HG02943 (cell line): ENCODE data around the gene SHISA9.

ENCODE experiments used
- ATAC-seq: cut with Tn5 transposase; IDR thresholded peaks from one replicate; pipeline ENCODE4 v1.9.1; 2021; ENCODE audit warnings: mild to moderate bottlenecking, low read depth, moderate library complexity; ENCODE audit not compliant: unreplicated experiment

Gene SHISA9

DNA sequence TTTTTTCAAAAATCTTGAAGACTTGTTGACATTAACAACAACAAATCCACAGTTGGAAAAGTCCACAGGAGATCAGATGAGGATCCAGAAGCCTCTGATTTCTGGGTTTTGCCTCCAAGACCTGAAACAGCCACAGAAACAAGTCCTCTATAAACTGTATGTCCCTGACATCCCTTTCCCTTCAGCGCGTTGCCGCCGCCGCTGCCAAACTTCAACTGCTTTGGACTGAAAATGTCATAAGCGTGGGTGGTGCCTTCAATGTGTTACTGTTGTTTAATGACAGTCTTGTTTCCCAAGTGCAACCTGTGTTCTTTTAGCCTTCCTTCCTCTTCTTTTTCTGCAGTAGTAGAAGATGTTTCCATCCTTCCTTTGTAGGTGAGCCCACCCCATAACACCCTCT lies 334.9 kb downstream of the SHISA9 start:
- ATAC-seq, result no peak

DNA sequence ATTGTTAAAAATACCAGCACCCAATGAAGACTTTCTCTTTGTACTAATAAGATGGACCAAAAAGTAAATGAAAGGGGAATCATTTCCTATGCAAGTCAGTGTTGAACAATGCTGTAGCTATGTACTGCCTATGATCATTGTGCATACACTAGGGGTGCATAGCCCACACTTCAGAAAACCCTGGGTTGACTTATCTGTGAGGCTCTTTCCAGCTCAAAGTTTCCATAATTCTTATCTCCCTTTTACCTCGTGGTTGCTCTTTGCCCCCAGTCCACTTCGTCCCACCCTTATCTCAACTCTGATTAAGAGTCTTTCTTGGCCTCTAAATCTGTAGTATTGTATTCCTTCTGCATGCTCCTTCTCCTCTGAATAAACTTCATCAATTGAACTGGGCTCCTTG lies 336.8 kb downstream of the SHISA9 start:
- ATAC-seq, result no peak

DNA sequence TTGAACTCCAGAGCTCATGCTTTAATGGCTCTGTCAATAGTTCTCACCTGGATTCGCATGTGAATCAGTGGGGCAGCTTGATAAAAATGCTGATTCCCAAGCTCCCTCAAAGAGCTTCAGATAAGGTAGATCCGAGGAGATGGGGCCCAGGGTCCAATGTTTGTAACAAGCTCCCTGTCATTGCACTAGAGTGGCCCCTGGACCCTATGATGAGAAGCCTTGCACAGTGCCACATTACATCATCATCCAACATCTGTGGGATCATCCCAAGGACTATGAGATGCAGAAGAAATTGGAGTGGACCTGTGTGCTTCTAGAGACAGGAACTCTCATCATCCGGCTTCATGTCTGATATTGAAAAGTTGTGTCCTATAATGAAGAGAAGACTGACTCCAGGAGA lies 340.8 kb downstream of the SHISA9 start:
- no peak for ATAC-seq

DNA sequence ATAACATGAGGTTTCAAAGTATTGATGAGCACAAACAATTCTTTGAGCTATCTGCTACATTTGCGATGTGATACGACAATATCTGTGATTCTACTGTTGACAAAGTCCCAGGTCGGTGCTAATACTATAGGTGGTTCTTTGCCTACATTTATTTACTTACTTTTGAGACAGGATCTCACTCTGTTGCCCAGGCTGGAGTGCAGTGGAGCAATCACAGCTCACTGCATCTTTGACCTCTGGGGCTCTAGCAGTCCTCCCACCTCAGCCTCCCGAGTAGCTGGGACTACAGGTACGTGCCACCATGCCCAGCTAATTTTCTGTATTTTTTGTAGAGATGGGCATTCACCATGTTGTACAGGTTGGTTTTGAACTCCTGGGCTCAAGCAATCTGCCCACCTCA lies 343.4 kb downstream of the SHISA9 start:
- ATAC-seq, result no peak

DNA sequence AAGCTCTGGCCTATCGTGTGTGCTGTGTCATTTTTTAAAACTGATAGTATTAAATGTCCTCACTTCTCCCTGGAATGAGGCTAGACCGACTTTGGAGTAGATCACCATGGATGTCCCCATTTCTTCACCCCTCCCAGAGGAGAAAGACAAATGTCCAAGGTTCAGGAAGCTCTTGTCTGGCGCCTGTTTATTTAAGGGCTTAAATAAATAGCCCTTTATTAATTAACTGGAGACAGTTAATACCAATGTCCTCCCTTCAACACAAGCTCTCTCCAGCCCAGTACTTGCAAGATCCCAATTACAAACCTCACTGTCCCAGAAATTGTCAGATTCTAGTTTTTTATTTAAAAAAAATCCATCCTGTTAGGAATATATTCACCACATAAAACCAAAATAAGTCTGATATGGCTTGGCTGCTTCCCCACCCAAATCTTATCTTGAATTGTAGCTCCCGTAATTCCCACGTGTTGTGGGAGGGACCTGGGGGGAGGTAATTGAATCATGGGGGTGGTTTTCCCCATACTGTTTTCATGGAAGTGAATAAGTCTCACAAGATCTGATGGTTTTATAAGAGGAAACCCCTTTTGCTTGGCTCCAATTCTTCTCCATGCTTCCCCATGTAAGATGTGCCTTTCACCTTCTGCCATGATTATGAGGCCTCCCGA lies 344.4 kb downstream of the SHISA9 start:
- no peak for ATAC-seq

DNA sequence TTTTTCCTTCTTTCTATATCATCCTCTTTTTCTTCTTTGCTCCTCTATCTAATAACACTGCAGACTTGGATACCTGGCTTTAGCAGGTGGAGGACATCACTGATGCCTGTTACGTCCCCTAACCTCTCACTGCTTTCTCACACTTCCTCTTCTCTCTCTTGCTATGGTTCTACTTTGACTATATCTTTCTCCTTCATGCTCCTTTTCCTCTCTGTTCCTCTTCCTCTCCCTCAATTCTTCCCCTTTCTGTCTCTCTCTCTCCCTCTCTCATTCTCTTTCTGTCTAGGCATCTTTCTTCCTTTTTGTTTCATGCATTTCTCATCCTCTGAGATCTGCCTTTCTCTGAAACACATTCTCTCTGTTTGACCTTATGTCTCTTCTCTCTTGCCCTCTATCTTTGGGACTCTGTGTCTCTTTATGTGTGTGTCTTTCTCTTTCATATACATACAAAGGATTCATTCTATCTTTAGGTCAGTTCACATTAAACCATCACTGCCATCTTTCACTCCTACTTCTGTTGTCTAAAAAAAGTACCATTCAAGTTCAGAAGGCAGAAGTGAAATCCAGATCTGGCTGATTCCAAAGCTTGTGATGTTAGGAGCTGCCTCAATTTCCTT lies 353.7 kb downstream of the SHISA9 start:
- no peak for ATAC-seq

DNA sequence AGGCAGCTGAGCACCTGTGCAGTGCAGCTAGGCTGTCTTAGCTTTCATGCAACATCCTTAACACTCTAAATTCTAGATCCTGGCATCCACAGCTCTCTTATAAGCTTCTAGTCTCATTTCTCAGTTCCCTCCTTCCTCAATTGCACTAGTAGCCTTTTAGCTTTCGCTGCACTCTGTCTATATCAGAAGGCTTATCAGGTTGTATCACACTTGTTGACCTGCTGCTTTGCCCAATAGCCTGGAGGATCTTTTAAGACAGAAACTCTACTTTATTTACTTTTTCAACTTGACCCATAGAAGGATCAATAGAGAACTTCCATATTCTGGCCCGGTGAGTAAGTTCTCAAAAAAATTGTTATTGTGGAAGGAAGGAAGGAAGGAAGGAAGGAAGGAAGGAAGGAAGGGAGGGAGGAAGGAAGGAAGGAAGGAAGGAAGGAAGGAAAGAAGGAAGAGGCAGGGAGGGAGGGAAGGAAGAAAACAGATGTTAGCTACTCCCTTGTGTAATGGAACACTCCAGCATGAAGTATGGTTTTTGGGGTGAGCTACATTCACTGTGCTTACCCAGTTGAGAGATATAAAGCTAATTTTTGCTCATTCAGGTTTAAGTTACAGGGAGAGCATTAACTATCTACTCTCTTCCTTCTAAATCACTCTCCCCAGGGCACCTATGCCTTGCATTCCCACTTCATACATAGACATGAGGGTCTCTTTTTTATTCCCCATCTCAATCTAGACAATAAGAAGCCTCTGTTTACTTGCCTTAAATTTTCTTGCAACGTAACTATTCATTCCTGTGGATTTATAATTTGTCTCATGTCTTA lies 361.1 kb downstream of the SHISA9 start:
- no peak for ATAC-seq

DNA sequence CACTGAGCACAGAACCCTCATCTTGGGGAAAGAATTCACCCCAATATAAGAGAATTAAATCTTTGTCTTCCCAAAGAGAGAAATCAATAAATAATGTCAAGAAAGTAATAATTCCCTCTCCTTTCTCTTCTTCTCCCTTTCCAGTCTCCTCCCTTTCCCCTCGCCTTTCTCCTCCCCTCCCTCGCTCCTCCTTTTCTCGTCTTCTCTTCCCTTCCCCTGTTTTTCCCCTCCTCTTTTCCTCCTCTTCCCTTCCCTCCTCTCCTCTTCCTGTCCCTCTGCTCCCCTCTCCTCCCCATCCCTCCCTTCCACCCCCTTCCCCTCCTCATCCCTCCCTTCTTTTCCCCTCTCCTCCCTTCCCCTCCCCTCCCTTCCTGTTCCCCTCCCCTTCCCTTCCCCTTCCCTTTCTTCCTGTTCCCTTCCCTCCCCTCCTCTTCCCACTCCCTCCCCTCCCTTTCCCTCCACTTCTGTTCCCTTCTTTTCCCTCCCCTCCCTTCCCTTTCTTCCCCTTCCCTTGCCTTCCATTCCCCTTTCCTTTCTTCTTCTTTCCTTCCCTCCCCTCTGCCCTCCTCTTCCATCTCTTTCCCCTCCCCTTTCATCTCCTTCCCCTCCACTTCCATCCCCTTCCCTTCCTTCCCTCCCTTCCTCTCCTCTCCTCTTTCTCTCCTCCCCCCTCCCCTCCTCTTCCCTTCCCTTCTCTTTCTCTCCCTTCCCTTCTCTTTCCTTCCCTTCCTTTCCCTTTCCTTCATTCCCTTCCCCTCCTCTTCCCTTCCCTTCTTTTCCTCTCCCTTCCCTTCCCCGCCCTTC lies 363.6 kb downstream of the SHISA9 start:
- no peak for ATAC-seq

DNA sequence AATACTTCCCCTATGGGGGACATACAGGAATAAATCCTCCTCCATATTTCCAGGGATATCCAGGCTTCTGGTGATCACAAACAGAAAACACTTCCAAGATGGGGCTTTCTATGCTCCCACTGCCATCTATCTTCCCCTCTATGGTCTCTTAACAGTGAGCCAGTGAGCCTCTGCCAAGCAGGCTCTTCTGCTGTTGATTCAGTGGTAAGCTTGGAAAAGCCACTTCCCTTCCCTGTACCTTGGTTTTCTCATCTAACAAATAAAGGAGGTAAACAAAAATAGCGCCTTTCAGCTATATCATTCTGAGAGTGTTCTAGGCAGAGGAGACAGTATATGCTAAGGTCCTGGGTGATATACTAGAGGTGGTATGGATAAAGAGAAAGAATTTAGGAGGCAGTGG lies 368.0 kb downstream of the SHISA9 start:
- no peak for ATAC-seq

DNA sequence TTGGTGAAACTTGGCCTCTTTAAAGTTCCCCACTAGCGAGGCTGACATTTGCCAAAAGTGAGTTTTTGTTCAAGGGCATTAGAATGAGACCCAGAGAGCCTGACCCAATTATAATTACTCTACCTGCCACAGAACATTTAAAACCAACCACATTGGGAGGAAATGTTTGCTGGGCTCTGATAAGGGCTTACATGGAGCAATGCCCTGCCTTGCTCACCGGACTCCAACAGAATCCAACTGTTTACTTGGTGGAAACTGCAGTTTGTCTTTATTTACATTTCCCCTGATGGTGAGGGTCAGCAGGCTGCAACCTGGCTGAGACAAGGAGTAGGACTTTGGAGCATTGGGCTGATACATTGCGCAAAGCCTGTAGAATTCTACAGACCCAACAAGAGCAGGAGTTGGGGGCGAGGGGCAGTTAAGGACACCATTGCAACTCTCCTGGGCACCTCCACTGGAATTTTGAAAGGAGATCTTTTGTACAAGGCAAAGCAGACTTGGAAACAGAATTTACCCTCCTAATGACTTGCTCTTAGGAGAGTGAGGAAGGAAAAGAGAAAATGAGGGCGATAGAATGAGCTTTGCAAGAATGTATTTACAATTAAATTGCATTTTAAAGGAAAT lies 368.6 kb downstream of the SHISA9 start:
- ATAC-seq, result no peak

DNA sequence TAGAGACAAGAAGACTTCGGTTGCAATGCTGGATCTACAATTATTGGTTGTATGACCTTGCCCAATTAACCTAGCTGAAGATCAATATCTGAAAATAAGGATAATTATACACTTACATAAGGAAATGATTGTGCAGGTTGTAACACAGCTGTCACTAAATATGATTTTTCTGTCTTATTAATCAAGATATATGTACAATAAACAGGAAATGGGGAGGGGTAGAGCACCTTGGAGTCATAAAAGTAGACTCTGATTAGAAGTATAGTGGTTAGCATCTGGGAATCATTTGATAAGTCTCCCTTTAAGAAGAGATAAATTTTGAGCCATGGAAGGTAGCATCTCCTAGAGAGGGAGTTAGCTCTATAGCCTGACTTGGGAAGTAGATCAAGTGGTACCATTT lies 369.2 kb downstream of the SHISA9 start:
- no peak for ATAC-seq

DNA sequence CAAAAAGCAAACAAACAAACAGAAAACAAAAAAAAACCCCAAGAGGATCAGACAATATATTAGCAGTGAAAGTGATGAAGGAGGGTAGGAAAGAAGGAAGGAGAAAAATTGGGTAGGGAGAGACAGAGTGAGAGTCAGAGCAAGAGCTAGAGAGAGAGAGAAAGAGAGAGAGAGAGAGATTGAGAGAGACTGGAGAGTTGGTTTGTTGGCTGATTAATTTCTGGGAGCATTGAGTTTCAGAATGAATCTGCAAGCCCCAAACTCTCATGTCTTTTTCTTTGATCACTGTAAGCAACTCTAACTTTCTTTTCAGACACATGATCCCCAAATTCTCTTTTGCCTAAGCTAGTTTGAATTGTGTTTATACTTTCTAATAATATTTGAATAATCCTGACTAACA lies 388.1 kb downstream of the SHISA9 start:
- ATAC-seq, result no peak
